HG03060 (cell line): ENCODE results near the gene TMEM129.

Source experiments
- ATAC-seq: cut with Tn5 transposase; IDR thresholded peaks from one replicate; pipeline ENCODE4 v1.9.1; 2021; ENCODE audit warnings: low read depth, moderate number of reproducible peaks; ENCODE audit not compliant: unreplicated experiment

TMEM129 gene

GRCh38 chr4:1745697-1746096, 24.6 kb upstream of the TMEM129 start:
- ATAC-seq, result no peak

GRCh38 chr4:1745165-1745564, 24.0 kb upstream of the TMEM129 start:
- ATAC-seq, result no peak

GRCh38 chr4:1744552-1744951, 23.4 kb upstream of the TMEM129 start:
- ATAC-seq, result no peak

GRCh38 chr4:1743975-1744374, 22.9 kb upstream of the TMEM129 start:
- ATAC-seq, result no peak

GRCh38 chr4:1743551-1743950, 22.4 kb upstream of the TMEM129 start:
- ATAC-seq, result no peak

GRCh38 chr4:1741208-1741607, 20.1 kb upstream of the TMEM129 start:
- ATAC-seq, result no peak

DNA sequence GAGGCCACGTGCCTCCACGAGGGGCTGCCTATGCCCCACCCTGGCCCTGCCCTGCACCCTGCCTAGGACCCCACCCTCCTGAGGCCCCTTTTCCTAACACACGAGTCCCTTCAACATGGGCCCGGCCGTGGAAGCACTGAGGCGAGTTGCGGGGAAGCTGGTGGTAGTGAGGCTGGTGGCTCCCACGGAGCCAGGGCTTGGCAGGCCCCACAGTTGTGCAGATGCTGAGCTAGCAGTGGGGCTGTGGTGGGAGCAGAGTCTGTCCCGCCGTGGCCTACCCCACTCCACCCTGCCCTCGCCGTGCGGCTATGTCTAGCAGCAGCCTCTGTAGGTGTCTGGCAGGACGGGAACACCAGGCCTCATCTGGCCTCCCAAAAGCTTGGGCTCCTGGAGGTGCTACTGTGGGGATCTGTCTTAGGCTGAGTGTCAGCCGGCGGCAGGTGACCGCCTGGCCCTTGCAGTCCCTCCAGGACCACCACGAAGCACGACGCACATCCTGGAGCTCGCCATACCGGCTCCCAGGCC, 19.0 kb upstream of the TMEM129 start:
- ATAC-seq, result no peak

DNA sequence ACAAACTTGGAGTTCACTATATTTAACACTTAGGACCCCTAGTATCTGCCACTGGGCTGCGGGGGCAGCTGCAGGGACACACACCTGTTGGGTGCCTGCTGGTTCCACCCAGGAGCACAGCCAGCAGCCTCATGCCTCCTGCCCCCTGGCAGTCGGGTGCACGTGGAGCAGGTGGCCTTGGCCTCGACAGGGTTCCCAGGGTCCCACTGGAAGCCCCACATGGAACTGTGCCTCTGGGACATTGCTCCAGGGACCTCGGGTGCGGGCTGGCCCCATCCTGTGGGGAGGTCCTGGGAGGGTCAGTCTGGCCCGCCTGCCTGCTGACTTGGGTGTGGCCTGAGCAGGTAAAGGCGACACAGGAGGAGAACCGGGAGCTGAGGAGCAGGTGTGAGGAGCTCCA, 18.2 kb upstream of the TMEM129 start:
- no peak for ATAC-seq

GRCh38 chr4:1738410-1738809, 17.3 kb upstream of the TMEM129 start:
- ATAC-seq, result no peak

DNA sequence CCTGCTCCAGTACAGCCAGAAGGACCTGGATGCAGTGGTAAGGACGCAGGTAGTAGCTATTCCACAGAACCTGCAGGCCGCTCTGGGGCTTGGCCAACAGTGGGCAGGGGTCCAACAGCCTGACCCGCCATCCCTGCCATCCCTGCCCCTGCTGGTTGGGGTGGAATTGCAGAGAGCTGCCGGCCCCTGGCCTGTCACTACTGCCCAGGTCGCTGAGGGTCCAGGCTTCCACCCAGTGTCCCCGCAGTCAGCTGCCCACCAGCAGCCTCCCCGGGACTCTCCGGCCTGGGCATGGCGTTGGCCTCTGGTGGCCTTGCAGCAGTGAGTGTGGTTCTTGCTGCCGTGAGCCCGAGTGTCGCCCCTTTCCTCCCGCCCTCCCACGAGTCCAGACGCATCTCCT, 16.5 kb upstream of the TMEM129 start:
- no peak for ATAC-seq

DNA sequence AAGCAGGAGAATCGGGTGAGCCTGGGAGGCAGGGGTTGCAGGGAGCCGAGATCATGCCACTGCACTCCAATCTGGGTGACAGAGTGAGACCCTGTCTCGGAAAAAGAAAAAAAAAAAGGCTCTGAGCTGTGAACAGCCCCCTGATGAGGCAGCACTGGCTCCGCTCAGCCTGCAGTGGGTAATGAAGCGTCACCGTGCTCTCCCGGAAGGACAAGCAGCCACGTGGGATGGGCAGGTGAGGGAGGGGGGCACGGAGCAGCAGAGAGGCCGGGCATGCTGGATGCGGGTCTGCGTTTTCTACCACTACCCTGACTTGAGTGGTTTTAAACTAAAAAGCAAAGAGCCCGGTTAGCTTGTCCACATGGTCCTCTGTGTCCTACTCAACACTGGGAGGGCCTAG, 15.7 kb upstream of the TMEM129 start:
- ATAC-seq, result no peak

GRCh38 chr4:1735215-1735614, 14.1 kb upstream of the TMEM129 start:
- no peak for ATAC-seq

DNA sequence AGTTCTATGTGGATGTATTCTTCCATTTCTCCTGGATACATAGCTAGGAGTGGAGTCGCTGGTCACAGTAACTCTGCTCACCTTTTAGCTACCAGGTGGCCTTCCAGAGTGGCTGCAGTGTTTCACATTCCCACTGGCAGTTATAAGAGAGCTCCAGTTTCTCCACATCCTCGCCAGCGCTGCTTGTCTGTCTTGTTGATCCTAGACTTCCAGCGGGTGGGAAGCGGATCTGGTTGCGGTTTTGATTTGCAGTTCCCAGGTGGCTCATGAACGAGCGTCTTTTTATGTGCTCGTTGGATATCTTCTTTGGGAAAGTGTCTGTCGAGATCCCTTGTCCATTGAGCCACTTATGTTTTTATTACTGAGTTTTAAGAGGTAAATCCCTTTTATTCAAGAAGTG, 11.8 kb upstream of the TMEM129 start:
- no peak for ATAC-seq

DNA sequence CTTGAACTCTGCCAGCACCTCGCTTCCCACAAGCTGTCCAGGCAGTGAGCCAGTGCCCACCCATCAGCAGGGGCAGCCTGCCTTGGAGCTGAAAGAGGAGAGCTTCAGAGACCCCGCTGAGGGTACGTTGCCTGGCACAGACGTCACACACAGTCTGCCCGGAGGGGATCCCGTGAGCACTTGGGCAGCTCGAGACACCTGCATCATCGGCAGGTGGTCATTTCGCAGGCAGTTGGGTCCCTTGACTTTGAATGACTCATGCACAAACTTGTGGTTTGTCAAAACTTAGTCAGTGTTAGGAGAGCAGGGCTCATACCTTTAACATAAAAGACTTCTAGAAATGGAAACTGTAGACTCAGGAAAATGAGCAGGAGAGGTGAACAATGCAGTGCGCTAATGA, 10.1 kb upstream of the TMEM129 start:
- ATAC-seq, result no peak

DNA sequence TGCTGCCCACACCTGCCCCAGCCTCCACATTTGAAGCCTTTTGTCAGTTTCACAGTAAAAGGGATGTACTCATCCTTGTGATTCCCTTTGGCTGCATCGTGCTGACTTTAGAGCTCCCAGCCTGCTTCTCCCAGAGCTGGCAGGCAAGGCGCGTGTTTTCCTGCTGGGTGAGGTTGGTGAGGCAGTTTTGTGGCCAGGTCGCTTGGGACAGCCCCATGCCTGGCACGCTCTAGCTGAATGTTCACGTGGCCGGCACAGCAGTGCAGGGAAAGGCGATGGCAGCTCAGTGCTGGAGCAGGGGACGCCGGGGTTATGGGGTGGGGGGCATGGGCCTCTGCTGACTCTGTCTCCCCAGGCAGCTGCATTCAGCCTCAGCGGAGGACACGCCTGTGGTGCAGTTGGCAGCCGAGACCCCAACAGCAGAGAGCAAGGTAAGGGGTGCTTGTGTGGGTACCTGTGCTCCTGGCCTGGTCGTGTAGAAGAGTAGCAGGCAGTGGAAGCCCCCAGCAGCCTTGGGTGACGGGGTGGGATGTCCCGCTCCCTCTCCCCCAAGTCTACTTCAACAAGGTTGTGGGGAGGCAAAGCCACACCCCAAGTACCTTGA, 9.5 kb upstream of the TMEM129 start:
- ATAC-seq, result no peak

- no peak for ATAC-seq
These were observed 7.2 kb upstream of the TMEM129 start for GRCh38 chr4:1728061-1728980.

GRCh38 chr4:1727117-1728031, 6.3 kb upstream of the TMEM129 start:
- ATAC-seq, result no peak

DNA sequence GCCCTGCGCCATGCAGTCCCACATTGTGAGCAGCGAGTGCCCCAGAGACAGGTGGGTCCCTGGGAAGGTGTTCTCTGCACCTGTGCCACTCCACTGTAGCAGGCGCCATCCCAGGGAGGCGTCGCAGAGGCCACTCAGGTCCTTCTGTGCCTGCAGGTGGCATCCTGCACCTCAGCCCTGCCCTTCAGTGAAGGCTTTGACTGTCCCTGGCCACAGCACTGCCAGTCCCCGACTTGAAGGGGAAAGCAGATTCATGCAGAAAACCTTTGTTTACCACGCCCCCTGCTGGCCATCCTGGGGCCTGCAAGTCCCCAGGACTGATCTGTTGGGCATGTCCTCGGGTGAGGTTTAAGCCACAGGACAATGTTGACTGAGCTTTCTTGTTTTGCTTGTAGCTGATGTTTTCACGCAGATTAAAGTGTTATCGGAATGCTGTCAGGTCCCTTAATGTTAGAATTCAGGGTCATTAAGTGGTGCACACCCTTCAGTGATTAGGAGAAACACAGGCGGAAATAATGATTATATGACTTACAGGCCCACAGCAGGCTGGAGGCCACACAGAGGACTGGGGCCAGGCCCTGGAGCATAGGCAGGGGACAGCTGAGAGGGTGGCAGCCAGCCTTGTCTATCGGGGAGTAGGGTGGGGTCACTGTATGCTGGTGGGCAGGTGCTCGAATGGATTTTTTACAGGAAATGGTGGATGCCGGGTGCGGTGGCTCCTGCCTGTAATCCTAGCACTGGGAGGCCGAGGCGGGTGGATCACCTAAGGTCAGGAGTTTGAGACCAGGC, 5.2 kb upstream of the TMEM129 start:
- no peak for ATAC-seq

- ATAC-seq, result no peak
These were observed 4.4 kb upstream of the TMEM129 start for GRCh38 chr4:1725521-1725920.
